ENCODE data around the gene DAP.

Gene DAP

GRCh38 chr5:10800852-10801251 lies 39.8 kb upstream of the DAP start:
- ATAC-seq = no peak
- TF ChIP-seq ARNTL (CRISPR knock-in tag; IDR thresholded peaks at IDR 0.05; ENCODE audit: borderline replicate concordance, low read depth) (no peak), PPARA (CRISPR knock-in tag; IDR thresholded peaks at IDR 0.05; ENCODE audit: borderline replicate concordance) (no peak), GLIS3 (CRISPR knock-in tag; IDR thresholded peaks at IDR 0.05) (no peak), ESRRG (CRISPR knock-in tag; IDR thresholded peaks at IDR 0.05) (no peak)

GRCh38 chr5:10797261-10797660 lies 36.2 kb upstream of the DAP start:
- TF ChIP-seq CSRNP3 (CRISPR knock-in tag; IDR thresholded peaks at IDR 0.05) (no peak), ISL1 (CRISPR knock-in tag; IDR thresholded peaks at IDR 0.05) (no peak), ESRRG (CRISPR knock-in tag; IDR thresholded peaks at IDR 0.05) (no peak), CSDC2 (CRISPR knock-in tag; IDR thresholded peaks at IDR 0.05) (no peak)
- ATAC-seq = no peak

GRCh38 chr5:10793785-10794184 lies 32.8 kb upstream of the DAP start:
- no peak for TF ChIP-seq SNAI2 (CRISPR knock-in tag; IDR thresholded peaks at IDR 0.05)
- no peak for TF ChIP-seq ZFP30 (CRISPR knock-in tag; IDR thresholded peaks at IDR 0.05)
- TF ChIP-seq ZNF565 (CRISPR knock-in tag; conservative IDR thresholded peaks at IDR 0.05; ENCODE audit: low read depth) = no peak
- TF ChIP-seq PATZ1 (CRISPR knock-in tag; IDR thresholded peaks at IDR 0.05; ENCODE audit: borderline replicate concordance) = no peak
- no peak for TF ChIP-seq ARNTL (CRISPR knock-in tag; IDR thresholded peaks at IDR 0.05; ENCODE audit: borderline replicate concordance, low read depth)
- TF ChIP-seq CREB5 (CRISPR knock-in tag; IDR thresholded peaks at IDR 0.05; ENCODE audit: low read depth) = no peak
- no peak for TF ChIP-seq TCF4 (CRISPR knock-in tag; IDR thresholded peaks at IDR 0.05; ENCODE audit: borderline replicate concordance)
- no peak for TF ChIP-seq ZFP3 (CRISPR knock-in tag; IDR thresholded peaks at IDR 0.05)
- TF ChIP-seq ESRRG (CRISPR knock-in tag; IDR thresholded peaks at IDR 0.05) = no peak
- ATAC-seq = 0 out of 3 replicates have a peak, but pooled peaks have one; percentile 30

GRCh38 chr5:10792336-10792735 lies 31.3 kb upstream of the DAP start:
- no peak for ATAC-seq

GRCh38 chr5:10789726-10790125 lies 28.7 kb upstream of the DAP start:
- TF ChIP-seq TSHZ2 (CRISPR knock-in tag; IDR thresholded peaks at IDR 0.05) = no peak
- TF ChIP-seq TOX (CRISPR knock-in tag; IDR thresholded peaks at IDR 0.05; ENCODE audit: borderline replicate concordance) = no peak
- no peak for TF ChIP-seq PATZ1 (CRISPR knock-in tag; IDR thresholded peaks at IDR 0.05; ENCODE audit: borderline replicate concordance)
- TF ChIP-seq CSDC2 (CRISPR knock-in tag; IDR thresholded peaks at IDR 0.05) = no peak
- TF ChIP-seq RARB (CRISPR knock-in tag; IDR thresholded peaks at IDR 0.05) = no peak
- no peak for TF ChIP-seq OSR1 (CRISPR knock-in tag; IDR thresholded peaks at IDR 0.05)
- no peak for TF ChIP-seq ZNF70 (CRISPR knock-in tag; IDR thresholded peaks at IDR 0.05)
- no peak for TF ChIP-seq CSRNP3 (CRISPR knock-in tag; IDR thresholded peaks at IDR 0.05)
- TF ChIP-seq ESRRG (CRISPR knock-in tag; IDR thresholded peaks at IDR 0.05) = no peak
- no peak for TF ChIP-seq BACH2 (CRISPR knock-in tag; IDR thresholded peaks at IDR 0.05; ENCODE audit: borderline replicate concordance)
- no peak for TF ChIP-seq TCF4 (CRISPR knock-in tag; IDR thresholded peaks at IDR 0.05; ENCODE audit: borderline replicate concordance)
- no peak for TF ChIP-seq POU6F1 (CRISPR knock-in tag; IDR thresholded peaks at IDR 0.05; ENCODE audit: borderline replicate concordance, low read depth)
- no peak for TF ChIP-seq PPARA (CRISPR knock-in tag; IDR thresholded peaks at IDR 0.05; ENCODE audit: borderline replicate concordance)
- TF ChIP-seq ZFP30 (CRISPR knock-in tag; IDR thresholded peaks at IDR 0.05) = no peak
- TF ChIP-seq ISL1 (CRISPR knock-in tag; IDR thresholded peaks at IDR 0.05) = no peak
- no peak; the same call in 2 of the 3 replicates for ATAC-seq

More at GRCh38 chr5:10792336-10792735, 31.3 kb upstream of the DAP start:
- TF ChIP-seq ISL1 (CRISPR knock-in tag; IDR thresholded peaks at IDR 0.05) = no peak

Measured in SK-N-SH treated with all-trans-retinoic acid at 6 μM for 48 hours (cell line).